ENCODE results near the gene FSHR.

DNA sequence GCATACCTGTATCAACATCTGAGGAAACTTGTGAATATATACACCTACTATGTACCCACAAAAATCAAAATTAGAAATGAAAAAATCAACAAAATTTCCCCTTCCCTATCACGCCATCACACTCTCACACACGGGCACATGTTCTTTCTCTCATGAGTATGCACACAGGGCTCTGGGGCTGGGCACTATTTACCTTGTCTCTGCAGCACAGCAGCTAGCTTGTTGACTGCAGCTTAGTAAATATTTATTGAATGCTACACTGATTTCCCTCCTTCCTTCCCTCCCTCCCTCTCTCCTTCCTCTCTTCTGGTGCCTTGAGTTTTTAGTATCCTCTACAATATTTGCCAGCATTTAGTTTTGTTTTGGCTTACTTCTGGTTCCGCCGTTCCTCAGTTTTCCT is 216.1 kb downstream of the FSHR start:
- no peak for TF ChIP-seq POLR2A (IDR thresholded peaks at IDR 0.05)
- no peak for TF ChIP-seq POLR2AphosphoS5 (IDR thresholded peaks at IDR 0.05; ENCODE audit: insufficient read depth in 1 of 2, low read depth in 1 of 2)
